ENCODE data around the gene MYO1H. TPM values are rescaled to one million over a fixed set of nuclear protein-coding genes. Genes with fewer than 3 reads are reported as not detected.

MYO1H gene
- total RNA-seq, 2 experiments from 2014 or later: 0.28 to 0.59 TPM

- TF ChIP-seq, protein P1, sequence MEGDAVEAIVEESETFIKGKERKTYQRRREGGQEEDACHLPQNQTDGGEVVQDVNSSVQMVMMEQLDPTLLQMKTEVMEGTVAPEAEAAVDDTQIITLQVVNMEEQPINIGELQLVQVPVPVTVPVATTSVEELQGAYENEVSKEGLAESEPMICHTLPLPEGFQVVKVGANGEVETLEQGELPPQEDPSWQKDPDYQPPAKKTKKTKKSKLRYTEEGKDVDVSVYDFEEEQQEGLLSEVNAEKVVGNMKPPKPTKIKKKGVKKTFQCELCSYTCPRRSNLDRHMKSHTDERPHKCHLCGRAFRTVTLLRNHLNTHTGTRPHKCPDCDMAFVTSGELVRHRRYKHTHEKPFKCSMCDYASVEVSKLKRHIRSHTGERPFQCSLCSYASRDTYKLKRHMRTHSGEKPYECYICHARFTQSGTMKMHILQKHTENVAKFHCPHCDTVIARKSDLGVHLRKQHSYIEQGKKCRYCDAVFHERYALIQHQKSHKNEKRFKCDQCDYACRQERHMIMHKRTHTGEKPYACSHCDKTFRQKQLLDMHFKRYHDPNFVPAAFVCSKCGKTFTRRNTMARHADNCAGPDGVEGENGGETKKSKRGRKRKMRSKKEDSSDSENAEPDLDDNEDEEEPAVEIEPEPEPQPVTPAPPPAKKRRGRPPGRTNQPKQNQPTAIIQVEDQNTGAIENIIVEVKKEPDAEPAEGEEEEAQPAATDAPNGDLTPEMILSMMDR (conservative IDR thresholded peaks at IDR 0.05; ENCODE audit: low read length): no peak
- no peak for TF ChIP-seq EZH2phosphoT487 (IDR thresholded peaks at IDR 0.05; ENCODE audit: borderline replicate concordance, low read depth, low read length)
- ChIA-PET POLR2A (interaction anchor here (0.5 kb wide), 1 partner anchor 203 kb away, joined by 3 read pairs; no protein-coding TSS in a partner anchor), CTCF (ENCODE audit: unreplicated experiment) (no interaction called here)
- H4K20me1 ChIP-seq (ENCODE audit: insufficient read depth, low read length): no peaks in the 10 kb centered on the region
- no peak overlapping the region for H3K4me3 ChIP-seq (ENCODE audit: low read depth, low read length, poor library complexity, severe bottlenecking)
- BruUV-seq (replicated peaks): no TSS peak
- intact Hi-C loops (cut with micrococcal nuclease; ENCODE audit: unreplicated experiment): no loop called here
- no peaks in the 10 kb centered on the region for H3K9me3 ChIP-seq (ENCODE audit: low read length)
- no peaks in the 10 kb centered on the region for H3K4me1 ChIP-seq (ENCODE audit: insufficient read depth, low read length, poor library complexity, severe bottlenecking)
- DNase-seq (ENCODE audit: low spot score): no peak
- H3K79me2 ChIP-seq (ENCODE audit: insufficient read depth, low read depth, low read length): no peaks in the 10 kb centered on the region
- H2AFZ ChIP-seq (ENCODE audit: low read length): no peak overlapping the region
- H3K36me3 ChIP-seq (ENCODE audit: insufficient read depth, low read length): no peaks in the 10 kb centered on the region
- H3K4me2 ChIP-seq (ENCODE audit: low read length): no peak overlapping the region
- H3K27ac ChIP-seq (ENCODE audit: low read depth, low read length, poor library complexity, severe bottlenecking): no peak overlapping the region
- H3K9me2 ChIP-seq (ENCODE audit: insufficient read depth, low read length): no peaks in the 10 kb centered on the region
Observed at GRCh38 chr12:109418848-109419480, 71.3 kb downstream of the MYO1H start.

GRCh38 chr12:109421355-109422087 is 73.8 kb downstream of the MYO1H start:
- Histone ChIP-seq H2AFZ (ENCODE audit: low read length) (no peak overlapping the region), H3K9me2 (ENCODE audit: insufficient read depth, low read length) (no peaks in the 10 kb centered on the region), H3K27ac (ENCODE audit: low read depth, low read length, poor library complexity, severe bottlenecking) (no peak overlapping the region), H3K4me3 (ENCODE audit: low read depth, low read length, poor library complexity, severe bottlenecking) (no peak overlapping the region), H3K4me1 (ENCODE audit: insufficient read depth, low read length, poor library complexity, severe bottlenecking) (no peaks in the 10 kb centered on the region), H3K9me3 (ENCODE audit: low read length) (no peaks in the 10 kb centered on the region), H3K79me2 (ENCODE audit: insufficient read depth, low read depth, low read length) (no peaks in the 10 kb centered on the region), H3K36me3 (ENCODE audit: insufficient read depth, low read length) (no peaks in the 10 kb centered on the region), H3K4me2 (ENCODE audit: low read length) (no peak overlapping the region), H4K20me1 (ENCODE audit: insufficient read depth, low read length) (no peaks in the 10 kb centered on the region)
- no TSS peak for BruUV-seq (replicated peaks)
- intact Hi-C loops (cut with micrococcal nuclease; ENCODE audit: unreplicated experiment): no loop called here
- POLR2A ChIA-PET: interaction anchor here (0.6 kb wide), 1 partner anchor 69 kb away, joined by 3 read pairs; no protein-coding TSS in a partner anchor
- no peak for DNase-seq (ENCODE audit: low spot score)
- CTCF ChIA-PET (ENCODE audit: unreplicated experiment): no interaction called here
- TF ChIP-seq, protein P1 (conservative IDR thresholded peaks at IDR 0.05; ENCODE audit: low read length): no peak
- TF ChIP-seq EZH2phosphoT487 (IDR thresholded peaks at IDR 0.05; ENCODE audit: borderline replicate concordance, low read depth, low read length): no peak

- DNase-seq (ENCODE audit: low spot score): no peak
- CTCF ChIA-PET (ENCODE audit: unreplicated experiment): no interaction called here
- Histone ChIP-seq H3K27ac (ENCODE audit: low read depth, low read length, poor library complexity, severe bottlenecking) (no peak overlapping the region), H3K4me2 (ENCODE audit: low read length) (no peak overlapping the region), H3K9me3 (ENCODE audit: low read length) (no peaks in the 10 kb centered on the region), H3K9me2 (ENCODE audit: insufficient read depth, low read length) (no peaks in the 10 kb centered on the region), H3K36me3 (ENCODE audit: insufficient read depth, low read length) (no peaks in the 10 kb centered on the region), H3K79me2 (ENCODE audit: insufficient read depth, low read depth, low read length) (no peaks in the 10 kb centered on the region), H2AFZ (ENCODE audit: low read length) (no peak overlapping the region), H4K20me1 (ENCODE audit: insufficient read depth, low read length) (no peaks in the 10 kb centered on the region), H3K4me1 (ENCODE audit: insufficient read depth, low read length, poor library complexity, severe bottlenecking) (no peaks in the 10 kb centered on the region), H3K4me3 (ENCODE audit: low read depth, low read length, poor library complexity, severe bottlenecking) (no peak overlapping the region)
- BruUV-seq (replicated peaks): no TSS peak
- TF ChIP-seq, protein P1 (conservative IDR thresholded peaks at IDR 0.05; ENCODE audit: low read length): no peak
- TF ChIP-seq EZH2phosphoT487 (IDR thresholded peaks at IDR 0.05; ENCODE audit: borderline replicate concordance, low read depth, low read length): no peak
- intact Hi-C loops (cut with micrococcal nuclease; ENCODE audit: unreplicated experiment): no loop called here
- POLR2A ChIA-PET: no interaction called here
Observed at GRCh38 chr12:109422251-109422650, 74.6 kb downstream of the MYO1H start.

All from OCI-LY7 (cell line).